MCF 10A (cell line): Measurements from ENCODE around the gene NOC2L. TPM values are rescaled to one million over a fixed set of nuclear protein-coding genes. Genes with fewer than 3 reads are reported as not detected.

Experiments used
- BruUV-seq: library from RNA; stranded (reverse); fragments of 400-500 nt; replicated peaks from 2 replicates; lab custom pipeline; 2021; lab: Mats Ljungman, UMichigan
- CTCF ChIA-PET: fragments of 300-600 bp; sonication (Branson Sonifier 250); formaldehyde crosslinking; extraction: SDS; loops from one replicate; lab custom pipeline; 2021; ENCODE audit warnings: antibody characterized with exemption, inconsistent platforms; lab: Yijun Ruan, JAX
- POLR2A ChIA-PET: fragments of 300-600, 350-650 bp; sonication (Branson Sonifier 250); formaldehyde crosslinking; extraction: SDS; loops from one replicate; lab custom pipeline; 2020; ENCODE audit warnings: antibody characterized with exemption, inconsistent platforms; lab: Yijun Ruan, JAX
- DNase-seq: peaks from one replicate; pipeline ENCODE4 v3.0.0-alpha.2; 2018; ENCODE audit not compliant: unreplicated experiment
- H3K27ac Mint-ChIP-seq: one replicate; pipeline ENCODE4 v1.8.0; 2022; ENCODE audit warnings: mild to moderate bottlenecking, low read depth, mixed read lengths; ENCODE audit not compliant: unreplicated experiment
- H3K27me3 Mint-ChIP-seq: one replicate; pipeline ENCODE4 v1.8.0; 2022; ENCODE audit warnings: mixed read lengths; ENCODE audit not compliant: insufficient read depth, unreplicated experiment
- H3K36me3 Mint-ChIP-seq: one replicate; pipeline ENCODE4 v1.8.0; 2022; ENCODE audit warnings: mild to moderate bottlenecking, moderate library complexity, mixed read lengths; ENCODE audit not compliant: insufficient read depth, unreplicated experiment
- H3K4me1 Mint-ChIP-seq: one replicate; pipeline ENCODE4 v1.8.0; 2022; ENCODE audit warnings: mixed read lengths; ENCODE audit not compliant: insufficient read depth, unreplicated experiment
- H3K4me3 Mint-ChIP-seq: one replicate; pipeline ENCODE4 v1.8.0; 2022; ENCODE audit warnings: mild to moderate bottlenecking, moderate library complexity, mixed read lengths; ENCODE audit not compliant: unreplicated experiment
- H3K9me3 Mint-ChIP-seq: one replicate; pipeline ENCODE4 v1.8.0; 2022; ENCODE audit warnings: mixed read lengths; ENCODE audit not compliant: unreplicated experiment
- intact Hi-C: fragments of 100-400 bp; cut with micrococcal nuclease; formaldehyde crosslinking; loops from 2 replicates; pipeline ENCODE4 v1.14.1; 2022
- total RNA-seq: library from RNA; stranded (reverse); gene quantifications from 2 replicates; pipeline ENCODE4 v1.2.3, GENCODE V29; 2022
- TF ChIP-seq, protein P1 (sequence below): fragments of 200-600 bp; IDR thresholded peaks from one replicate; pipeline ENCODE4 v1.8.0; 2022; ENCODE audit warnings: antibody characterized with exemption, mild to moderate bottlenecking; ENCODE audit not compliant: unreplicated experiment

Gene NOC2L
- total RNA-seq, 1 experiment from 2014 or later = 136 TPM

DNA sequence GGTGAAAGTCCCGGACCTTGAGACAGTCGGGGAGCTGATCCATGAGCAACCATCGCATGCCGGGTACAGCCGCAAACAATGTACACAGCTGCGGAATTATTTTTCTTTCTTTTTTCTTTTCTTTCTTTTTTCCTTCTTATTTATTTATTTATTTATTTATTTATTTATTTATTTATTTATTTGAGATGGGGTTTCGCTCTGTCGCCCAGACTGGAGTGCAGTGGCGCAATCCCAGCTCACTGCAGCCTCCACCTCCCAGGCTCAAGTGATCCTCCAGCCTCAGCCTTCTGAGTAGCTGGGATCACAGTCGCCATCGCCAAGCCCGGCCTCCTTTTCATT lies 25.4 kb upstream of the NOC2L start:
- Mint-ChIP-seq H3K9me3 (no peaks in the 10 kb centered on the region), H3K27me3 (peaks cover 33% of the 10 kb centered on the region), H3K36me3 (peaks cover 6% of the 10 kb centered on the region), H3K4me3 (no peak overlapping the region), H3K27ac (no peak overlapping the region), H3K4me1 (no peaks in the 10 kb centered on the region)
- DNase-seq = no peak
- TF ChIP-seq, protein P1, sequence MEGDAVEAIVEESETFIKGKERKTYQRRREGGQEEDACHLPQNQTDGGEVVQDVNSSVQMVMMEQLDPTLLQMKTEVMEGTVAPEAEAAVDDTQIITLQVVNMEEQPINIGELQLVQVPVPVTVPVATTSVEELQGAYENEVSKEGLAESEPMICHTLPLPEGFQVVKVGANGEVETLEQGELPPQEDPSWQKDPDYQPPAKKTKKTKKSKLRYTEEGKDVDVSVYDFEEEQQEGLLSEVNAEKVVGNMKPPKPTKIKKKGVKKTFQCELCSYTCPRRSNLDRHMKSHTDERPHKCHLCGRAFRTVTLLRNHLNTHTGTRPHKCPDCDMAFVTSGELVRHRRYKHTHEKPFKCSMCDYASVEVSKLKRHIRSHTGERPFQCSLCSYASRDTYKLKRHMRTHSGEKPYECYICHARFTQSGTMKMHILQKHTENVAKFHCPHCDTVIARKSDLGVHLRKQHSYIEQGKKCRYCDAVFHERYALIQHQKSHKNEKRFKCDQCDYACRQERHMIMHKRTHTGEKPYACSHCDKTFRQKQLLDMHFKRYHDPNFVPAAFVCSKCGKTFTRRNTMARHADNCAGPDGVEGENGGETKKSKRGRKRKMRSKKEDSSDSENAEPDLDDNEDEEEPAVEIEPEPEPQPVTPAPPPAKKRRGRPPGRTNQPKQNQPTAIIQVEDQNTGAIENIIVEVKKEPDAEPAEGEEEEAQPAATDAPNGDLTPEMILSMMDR = no peak
- ChIA-PET CTCF (interaction anchor here (0.6 to 6.6 kb wide), 27 partner anchors 8 to 363 kb away, joined by 3 to 117 read pairs (median 5); no protein-coding TSS in a partner anchor), POLR2A (interaction anchor here (0.6 to 0.8 kb wide), 3 partner anchors 17 to 77 kb away, joined by 3 to 4 read pairs (median 3); no protein-coding TSS in a partner anchor)
- intact Hi-C loops = loop anchor here (1.0 to 10.0 kb wide), 3 partner anchors 80 to 310 kb away; partner anchors contain the start of gene C1orf159
- BruUV-seq = no TSS peak

- TF ChIP-seq, protein P1 = peak; percentile 98
- H3K27me3 Mint-ChIP-seq = peaks cover 28% of the 10 kb centered on the region
- H3K27ac Mint-ChIP-seq = no peak overlapping the region
- no peaks in the 10 kb centered on the region for H3K4me1 Mint-ChIP-seq
- ChIA-PET CTCF (interaction anchor here (0.6 to 6.6 kb wide), 30 partner anchors 8 to 363 kb away, joined by 3 to 117 read pairs (median 5); no protein-coding TSS in a partner anchor), POLR2A (interaction anchor here (0.6 to 1.6 kb wide), 6 partner anchors 17 to 79 kb away, joined by 3 to 5 read pairs (median 3); partner anchors contain the start of gene PLEKHN1)
- no TSS peak for BruUV-seq
- H3K36me3 Mint-ChIP-seq = peaks cover 6% of the 10 kb centered on the region
- intact Hi-C loops = loop anchor here (1.0 to 10.0 kb wide), 3 partner anchors 80 to 311 kb away; partner anchors contain the start of gene C1orf159
- no peak overlapping the region for H3K4me3 Mint-ChIP-seq
- DNase-seq = no peak
- no peaks in the 10 kb centered on the region for H3K9me3 Mint-ChIP-seq
These were observed 24.9 kb upstream of the NOC2L start for GRCh38 chr1:983798-984475.

- CTCF ChIA-PET = interaction anchor here (0.7 to 6.6 kb wide), 14 partner anchors 11 to 364 kb away, joined by 3 to 117 read pairs (median 4); no protein-coding TSS in a partner anchor
- no peak for DNase-seq
- no peak overlapping the region for H3K27ac Mint-ChIP-seq
- TF ChIP-seq, protein P1 = no peak
- H3K4me3 Mint-ChIP-seq = no peak overlapping the region
- no TSS peak for BruUV-seq
- H3K4me1 Mint-ChIP-seq = no peaks in the 10 kb centered on the region
- no peaks in the 10 kb centered on the region for H3K9me3 Mint-ChIP-seq
- POLR2A ChIA-PET = interaction anchor here (0.6 to 1.6 kb wide), 3 partner anchors 16 to 78 kb away, joined by 3 to 5 read pairs (median 3); partner anchors contain the start of gene PLEKHN1
- peaks cover 18% of the 10 kb centered on the region for H3K27me3 Mint-ChIP-seq
- H3K36me3 Mint-ChIP-seq = peaks cover 6% of the 10 kb centered on the region
- intact Hi-C loops = loop anchor here (10.0 kb wide), 1 partner anchor 312 kb away; no protein-coding TSS in a partner anchor
These were observed 23.8 kb upstream of the NOC2L start for GRCh38 chr1:982765-983436.
